Measurements from ENCODE around the gene INTS4. TPM values are rescaled to one million over a fixed set of nuclear protein-coding genes. Genes with fewer than 3 reads are reported as not detected.
"Not testable (repeated sequence)": the region's sequence is repeated elsewhere in the genome, so short reads cannot be mapped to it uniquely, and the experiment has no call there.

INTS4 gene
- total RNA-seq, 1 experiment from 2014 or later: 25.1 TPM

- DNase-seq (ENCODE audit: low spot score): no peak
Observed at GRCh38 chr11:77882396-77882795, 112.1 kb downstream of the INTS4 start.

- no peak for DNase-seq (ENCODE audit: low spot score)
Observed at GRCh38 chr11:77879218-77879617, 115.2 kb downstream of the INTS4 start.

GRCh38 chr11:77878247-77878646 is 116.2 kb downstream of the INTS4 start:
- DNase-seq (ENCODE audit: low spot score): not testable (repeated sequence)

DNA sequence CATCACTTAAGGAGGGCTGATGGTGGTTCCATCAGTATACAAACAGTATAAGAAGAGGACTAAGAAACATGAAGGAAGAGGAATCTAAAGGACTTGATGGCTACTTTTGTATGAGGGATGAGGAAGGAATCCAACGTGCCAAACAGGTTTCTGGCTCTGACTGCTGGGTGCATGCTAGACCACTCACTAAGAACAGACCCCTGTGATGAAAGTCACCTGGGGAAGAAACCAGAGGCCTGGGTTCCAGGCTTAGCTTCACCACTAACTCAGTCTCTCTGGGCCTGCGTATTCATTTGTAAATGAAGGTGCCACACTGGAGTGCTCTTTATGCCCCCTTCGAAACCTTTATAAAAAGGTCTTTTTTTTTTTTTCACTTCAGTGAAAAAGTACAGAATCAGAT is 118.4 kb downstream of the INTS4 start:
- DNase-seq (ENCODE audit: low spot score): no peak

- DNase-seq (ENCODE audit: low spot score): no peak
Observed at GRCh38 chr11:77874206-77874605, 120.3 kb downstream of the INTS4 start.

- DNase-seq (ENCODE audit: low spot score): no peak
Observed at GRCh38 chr11:77873345-77873744, 121.1 kb downstream of the INTS4 start.

- DNase-seq (ENCODE audit: low spot score): no peak
Observed at GRCh38 chr11:77871855-77872254, 122.6 kb downstream of the INTS4 start.

DNA sequence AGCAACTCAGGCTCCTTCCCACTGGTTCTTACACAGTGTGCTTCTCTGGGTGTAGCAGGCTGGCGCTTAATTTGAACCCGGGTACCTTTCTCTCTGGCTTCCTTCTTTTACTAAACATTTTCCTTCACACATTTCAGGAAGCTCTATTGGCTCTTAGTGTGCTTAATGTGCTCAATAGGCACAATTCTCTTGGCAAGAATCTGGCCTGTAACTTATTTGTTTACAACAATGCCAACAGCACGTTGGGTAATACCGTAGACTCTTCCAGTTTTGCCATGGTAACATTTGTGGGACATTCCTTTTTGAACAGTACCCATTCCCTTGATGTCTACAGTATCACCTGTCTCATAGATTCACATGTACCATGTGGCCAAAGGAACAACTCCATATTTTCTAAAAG is 125.7 kb downstream of the INTS4 start:
- DNase-seq (ENCODE audit: low spot score): no peak

GRCh38 chr11:77866336-77866735 is 128.1 kb downstream of the INTS4 start:
- no peak for DNase-seq (ENCODE audit: low spot score)

DNA sequence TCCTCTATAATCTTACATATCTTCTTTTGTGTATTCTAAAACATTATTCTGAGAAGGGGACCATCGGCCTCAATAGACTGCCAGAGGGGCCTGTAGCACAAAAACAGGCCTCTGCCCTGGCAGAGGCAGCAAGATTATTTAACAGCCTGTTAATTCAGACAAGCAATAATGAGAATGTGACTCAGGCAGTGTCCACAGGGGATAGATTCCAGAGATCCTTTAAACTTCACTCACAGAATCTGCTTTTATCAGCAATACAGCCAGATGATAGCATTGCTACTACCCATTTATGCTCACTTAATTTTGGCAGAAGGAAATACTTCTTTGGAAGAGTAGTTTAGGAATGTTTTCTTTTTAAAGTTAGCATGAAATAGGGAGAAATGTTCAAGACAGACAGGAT is 128.7 kb downstream of the INTS4 start:
- DNase-seq (ENCODE audit: low spot score): no peak

DNA sequence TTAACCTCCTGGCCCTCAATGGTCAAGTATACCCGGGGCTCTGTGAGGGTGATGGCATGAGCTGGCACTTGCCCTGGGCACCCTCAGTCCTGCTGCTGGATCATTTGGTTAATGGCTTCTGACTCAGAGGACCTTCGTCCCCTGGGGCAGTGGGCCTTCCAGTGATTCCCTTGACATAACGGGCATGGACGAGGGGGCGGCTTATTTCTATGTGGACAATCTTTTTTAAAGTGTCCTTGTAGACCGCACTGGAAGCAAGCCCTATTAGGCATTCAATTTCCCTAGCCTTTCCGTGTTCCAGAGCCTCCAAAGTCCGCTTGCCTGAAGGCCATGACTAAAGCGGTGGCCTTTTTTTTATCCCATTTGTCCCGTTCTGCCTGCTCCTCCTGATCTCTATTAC is 133.0 kb downstream of the INTS4 start:
- not testable (repeated sequence) for DNase-seq (ENCODE audit: low spot score)

DNA sequence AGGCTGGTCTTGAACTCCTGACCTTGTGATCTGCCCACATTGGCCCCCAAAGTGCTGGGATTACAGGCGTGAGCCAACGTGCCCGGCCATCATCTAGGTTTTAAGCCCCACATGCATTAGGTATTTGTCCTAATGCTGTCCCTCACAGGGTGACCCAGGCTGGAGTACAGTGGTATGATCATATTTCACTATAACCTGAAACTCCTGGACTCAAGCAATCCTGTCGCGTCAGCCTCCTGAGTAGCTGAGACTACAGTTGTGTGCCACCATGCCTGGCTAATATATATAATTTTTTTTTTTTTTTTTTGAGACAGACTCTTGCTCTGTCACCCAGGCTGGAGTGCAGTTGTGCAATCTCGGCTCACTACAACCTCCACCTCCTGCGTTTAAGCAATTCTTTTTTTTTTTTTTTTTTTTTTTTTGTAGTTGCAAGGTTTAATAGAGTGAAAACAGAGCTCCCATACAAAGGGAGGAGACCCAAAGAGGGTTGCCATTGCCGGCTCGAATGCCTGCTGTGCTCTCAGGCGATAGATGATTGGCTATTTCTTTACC is 136.5 kb downstream of the INTS4 start:
- DNase-seq (ENCODE audit: low spot score): not testable (repeated sequence)

GRCh38 chr11:77854838-77855237 is 139.6 kb downstream of the INTS4 start:
- DNase-seq (ENCODE audit: low spot score): no peak

DNA sequence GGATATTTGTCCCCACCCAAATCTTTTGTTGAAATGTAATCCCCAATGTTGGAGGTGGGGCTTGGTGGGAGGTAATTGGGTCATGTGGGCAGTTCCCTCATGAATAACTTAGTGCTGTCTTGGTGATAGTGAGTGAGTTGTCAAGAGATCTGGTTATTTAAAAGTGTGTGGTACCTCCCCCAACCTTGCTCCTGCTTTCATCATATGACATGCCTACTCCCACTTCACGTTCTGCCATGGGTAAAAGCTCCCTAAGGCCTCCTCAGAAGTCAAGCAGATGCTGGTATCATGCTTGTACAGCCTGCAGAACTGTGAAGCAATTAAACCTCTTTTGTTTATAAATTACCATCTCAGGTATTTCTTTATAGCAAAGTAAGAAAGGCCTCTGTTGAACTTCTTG is 143.0 kb downstream of the INTS4 start:
- no peak for DNase-seq (ENCODE audit: low spot score)

DNA sequence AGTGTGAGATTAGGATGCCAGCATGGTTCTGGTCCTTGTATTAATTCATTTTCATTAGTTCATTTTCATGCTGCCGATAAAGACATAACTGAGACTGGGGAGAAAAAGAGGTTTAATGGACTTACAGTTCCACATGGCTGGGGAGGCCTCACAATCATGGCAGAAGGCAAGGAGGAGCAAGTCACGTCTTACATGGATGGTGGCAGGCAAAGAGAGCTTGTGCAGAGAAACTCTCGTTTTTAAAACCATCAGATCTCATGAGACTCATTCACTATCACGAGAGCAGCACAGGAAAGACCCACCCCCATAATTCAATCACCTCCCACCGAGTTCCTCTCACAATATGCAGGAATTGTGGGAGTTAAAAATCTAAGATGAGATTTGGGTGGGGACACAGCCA is 150.8 kb downstream of the INTS4 start:
- DNase-seq (ENCODE audit: low spot score): not testable (repeated sequence)

GRCh38 chr11:77842441-77843121 is 151.9 kb downstream of the INTS4 start:
- no peak for DNase-seq (ENCODE audit: low spot score)

- no peak for DNase-seq (ENCODE audit: low spot score)
Observed at GRCh38 chr11:77833302-77833701, 161.2 kb downstream of the INTS4 start.

- no peak for DNase-seq (ENCODE audit: low spot score)
Observed at GRCh38 chr11:77828926-77829325, 165.5 kb downstream of the INTS4 start.

Small RNA genes lying within 50 kb of the gene (small RNA-seq; reads per million reads assigned to genes)
- gene AP002812.4: not detected

Other genes with a start within 250 kb of the INTS4 start
- gene RSF1, start 173.9 kb downstream of the INTS4 start, total RNA-seq (2014; rRNA removed; shearing (Covaris generic)): 17.0 and 37.0 TPM in 2 replicates
- 18.7 and 24.7 TPM in 2 replicates for gene AAMDC, start 173.5 kb downstream of the INTS4 start, total RNA-seq (2014; rRNA removed; shearing (Covaris generic))
- gene KCTD14, start 28.6 kb upstream of the INTS4 start, total RNA-seq (2014; rRNA removed; shearing (Covaris generic)): 6.2 and 6.3 TPM in 2 replicates
- gene THRSP, start 69.2 kb upstream of the INTS4 start, total RNA-seq (2014; rRNA removed; shearing (Covaris generic)): not detected in 2 replicates
- 150 and 196 TPM in 2 replicates for gene NDUFC2, start 85.2 kb upstream of the INTS4 start, total RNA-seq (2014; rRNA removed; shearing (Covaris generic))
- 37.2 and 41.9 TPM in 2 replicates for gene ALG8, start 145.0 kb upstream of the INTS4 start, total RNA-seq (2014; rRNA removed; shearing (Covaris generic))
- 3.5 and 10.5 TPM in 2 replicates for gene KCTD21, start 194.0 kb upstream of the INTS4 start, total RNA-seq (2014; rRNA removed; shearing (Covaris generic))
- gene USP35, start 194.3 kb upstream of the INTS4 start, total RNA-seq (2014; rRNA removed; shearing (Covaris generic)): 4.4 and 5.1 TPM in 2 replicates

Measured in HT-29 (cell line).